ENCODE data around the gene ACTL7B. TPM values are rescaled to one million over a fixed set of nuclear protein-coding genes. Genes with fewer than 3 reads are reported as not detected.

Gene ACTL7B
- total RNA-seq, 3 donors from 2014 or later = 0.16 TPM; not detected in 2

DNA sequence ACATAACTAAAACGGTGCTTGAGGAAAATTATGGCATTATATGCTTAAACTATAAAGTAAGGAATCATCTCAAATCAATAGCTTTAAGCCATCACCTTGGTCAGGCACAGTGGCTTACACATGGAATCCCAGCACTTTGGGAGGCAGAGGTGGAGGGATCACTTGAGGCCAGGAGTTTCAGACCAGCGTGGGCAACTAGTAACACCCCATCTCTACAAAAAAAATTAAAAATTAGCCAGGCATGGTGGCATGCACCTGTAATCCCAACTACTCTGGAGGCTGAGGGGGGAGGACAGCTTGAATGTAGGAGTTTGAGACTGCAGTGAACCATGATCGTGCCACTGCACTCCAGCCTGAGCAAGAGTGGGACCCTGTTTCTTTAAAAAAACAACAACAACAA is 28.9 kb upstream of the ACTL7B start:
- peaks cover 3% of the 10 kb centered on the region for H3K36me3 ChIP-seq
- no peak overlapping the region for H3K4me3 ChIP-seq
- DNase-seq (ENCODE audit: low spot score in 2 of 2) = no peak
- TF ChIP-seq, protein P1, sequence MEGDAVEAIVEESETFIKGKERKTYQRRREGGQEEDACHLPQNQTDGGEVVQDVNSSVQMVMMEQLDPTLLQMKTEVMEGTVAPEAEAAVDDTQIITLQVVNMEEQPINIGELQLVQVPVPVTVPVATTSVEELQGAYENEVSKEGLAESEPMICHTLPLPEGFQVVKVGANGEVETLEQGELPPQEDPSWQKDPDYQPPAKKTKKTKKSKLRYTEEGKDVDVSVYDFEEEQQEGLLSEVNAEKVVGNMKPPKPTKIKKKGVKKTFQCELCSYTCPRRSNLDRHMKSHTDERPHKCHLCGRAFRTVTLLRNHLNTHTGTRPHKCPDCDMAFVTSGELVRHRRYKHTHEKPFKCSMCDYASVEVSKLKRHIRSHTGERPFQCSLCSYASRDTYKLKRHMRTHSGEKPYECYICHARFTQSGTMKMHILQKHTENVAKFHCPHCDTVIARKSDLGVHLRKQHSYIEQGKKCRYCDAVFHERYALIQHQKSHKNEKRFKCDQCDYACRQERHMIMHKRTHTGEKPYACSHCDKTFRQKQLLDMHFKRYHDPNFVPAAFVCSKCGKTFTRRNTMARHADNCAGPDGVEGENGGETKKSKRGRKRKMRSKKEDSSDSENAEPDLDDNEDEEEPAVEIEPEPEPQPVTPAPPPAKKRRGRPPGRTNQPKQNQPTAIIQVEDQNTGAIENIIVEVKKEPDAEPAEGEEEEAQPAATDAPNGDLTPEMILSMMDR (IDR thresholded peaks at IDR 0.05) = no peak
- no peak for TF ChIP-seq POLR2A (IDR thresholded peaks at IDR 0.05)
- no peaks in the 10 kb centered on the region for H3K9me3 ChIP-seq
- no peaks in the 10 kb centered on the region for H3K27me3 ChIP-seq
- H3K4me1 ChIP-seq = no peaks in the 10 kb centered on the region
- H3K27ac ChIP-seq = no peak overlapping the region
- intact Hi-C loops (cut with DNase I; ENCODE audit: low total_unique reads) = no loop called here

DNA sequence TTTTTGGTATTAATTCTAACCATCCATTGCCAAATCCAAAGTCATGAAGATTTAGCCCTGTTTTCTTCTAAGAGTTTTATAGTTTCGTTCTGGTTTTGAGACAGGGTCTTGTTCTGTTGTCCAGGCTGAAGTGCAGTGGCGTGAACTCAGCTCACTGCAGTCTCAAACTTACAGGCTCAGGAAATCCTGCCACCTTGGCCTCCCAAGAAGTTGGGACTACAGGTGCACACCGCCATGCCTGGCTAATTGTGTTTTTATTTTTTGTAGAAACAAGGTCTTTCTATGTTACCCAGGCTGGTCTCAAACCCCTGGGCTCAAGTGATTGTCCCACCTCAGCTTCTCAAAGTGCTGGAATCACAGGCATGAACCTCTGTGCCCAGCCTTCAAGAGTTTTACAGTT is 27.3 kb upstream of the ACTL7B start:
- TF ChIP-seq POLR2A (IDR thresholded peaks at IDR 0.05) (no peak), POLR2AphosphoS5 (IDR thresholded peaks at IDR 0.05) (no peak)
- TF ChIP-seq, protein P1 (IDR thresholded peaks at IDR 0.05) = no peak
- intact Hi-C loops (cut with DNase I; ENCODE audit: low total_unique reads) = no loop called here
- Histone ChIP-seq H3K27ac (no peak overlapping the region), H3K4me1 (no peaks in the 10 kb centered on the region), H3K36me3 (peaks cover 13% of the 10 kb centered on the region), H3K4me3 (no peak overlapping the region), H3K27me3 (no peaks in the 10 kb centered on the region), H3K9me3 (no peaks in the 10 kb centered on the region)
- DNase-seq (ENCODE audit: low spot score in 2 of 2) = no peak

DNA sequence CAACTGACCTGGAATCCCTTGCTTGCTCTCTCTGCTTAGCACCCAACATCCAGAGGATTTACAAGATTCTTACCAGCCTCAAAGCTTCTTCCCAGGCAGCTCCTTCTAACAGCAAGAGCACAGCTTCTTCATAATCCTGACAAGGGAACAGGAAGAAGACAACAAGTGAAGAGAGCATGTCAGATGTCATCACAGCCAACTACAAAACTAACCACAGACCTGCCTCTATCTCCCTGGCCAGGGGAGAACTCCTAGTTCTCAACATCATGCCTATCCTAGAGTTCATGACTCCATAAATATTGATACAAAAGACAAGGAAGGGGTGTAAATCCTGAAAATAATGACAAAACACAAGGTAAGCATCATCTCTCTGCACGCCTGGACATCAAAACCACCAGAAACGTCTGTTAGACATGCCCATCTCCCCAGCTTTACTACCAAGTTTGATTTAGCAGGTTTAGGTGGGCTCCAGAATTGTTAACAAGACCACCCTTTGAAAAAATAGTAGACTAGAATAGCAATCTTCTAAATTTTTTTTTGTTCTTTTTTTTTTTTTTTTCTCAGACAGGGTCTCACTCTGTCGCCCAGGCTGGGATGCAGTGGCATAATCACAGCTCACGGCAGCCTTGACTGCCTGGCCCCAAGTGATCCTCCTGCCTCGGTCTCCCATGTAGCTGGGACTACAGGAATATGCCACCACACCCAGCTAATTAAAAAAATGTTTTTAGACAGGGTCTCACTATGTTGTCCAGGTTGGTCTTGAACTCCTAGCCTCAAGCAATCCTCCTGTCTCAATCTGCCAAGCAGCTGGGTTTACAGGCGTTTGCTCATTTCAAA is 26.5 kb upstream of the ACTL7B start:
- Histone ChIP-seq H3K9me3 (no peaks in the 10 kb centered on the region), H3K4me3 (no peak overlapping the region), H3K36me3 (peaks cover 15% of the 10 kb centered on the region), H3K27me3 (no peaks in the 10 kb centered on the region), H3K4me1 (no peaks in the 10 kb centered on the region), H3K27ac (no peak overlapping the region)
- TF ChIP-seq POLR2AphosphoS5 (IDR thresholded peaks at IDR 0.05) = no peak
- no peak for TF ChIP-seq POLR2A (IDR thresholded peaks at IDR 0.05)
- TF ChIP-seq, protein P1 (IDR thresholded peaks at IDR 0.05) = no peak
- intact Hi-C loops (cut with DNase I; ENCODE audit: low total_unique reads) = no loop called here
- DNase-seq (ENCODE audit: low spot score in 2 of 2) = no peak

DNA sequence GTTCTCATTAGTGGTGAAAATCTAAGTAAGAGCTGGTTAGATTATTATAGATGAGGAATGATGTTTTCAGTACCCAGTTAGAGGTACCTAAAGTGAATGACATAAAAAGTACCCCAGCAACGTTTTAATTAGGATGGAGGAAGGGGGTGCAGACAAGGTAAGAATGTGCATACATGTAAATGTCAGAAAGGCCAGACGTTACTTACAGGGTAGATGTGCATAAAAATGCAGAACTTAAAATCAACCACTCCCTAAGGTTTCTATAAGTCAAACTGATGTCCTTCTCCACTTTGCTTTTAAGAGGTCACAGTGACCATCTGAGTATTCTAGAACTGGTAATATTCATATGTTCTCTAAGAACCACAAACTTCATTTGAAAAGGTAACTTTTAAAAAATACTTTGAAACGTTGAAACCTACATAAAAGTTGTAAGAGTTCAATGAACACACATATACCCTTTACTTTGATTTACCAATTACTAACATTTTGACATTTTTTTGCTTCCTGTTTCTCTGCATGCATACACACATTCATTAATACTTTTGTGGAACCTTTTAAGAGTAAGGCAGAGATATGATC is 25.0 kb upstream of the ACTL7B start:
- no peak overlapping the region for H3K27ac ChIP-seq
- no peaks in the 10 kb centered on the region for H3K4me1 ChIP-seq
- no peak for DNase-seq (ENCODE audit: low spot score in 2 of 2)
- H3K9me3 ChIP-seq = no peaks in the 10 kb centered on the region
- H3K27me3 ChIP-seq = no peaks in the 10 kb centered on the region
- peaks cover 15% of the 10 kb centered on the region for H3K36me3 ChIP-seq
- no peak overlapping the region for H3K4me3 ChIP-seq
- intact Hi-C loops (cut with DNase I; ENCODE audit: low total_unique reads) = no loop called here
- TF ChIP-seq, protein P1 (IDR thresholded peaks at IDR 0.05) = no peak
- TF ChIP-seq POLR2A (IDR thresholded peaks at IDR 0.05) (no peak), POLR2AphosphoS5 (IDR thresholded peaks at IDR 0.05) (no peak)

DNA sequence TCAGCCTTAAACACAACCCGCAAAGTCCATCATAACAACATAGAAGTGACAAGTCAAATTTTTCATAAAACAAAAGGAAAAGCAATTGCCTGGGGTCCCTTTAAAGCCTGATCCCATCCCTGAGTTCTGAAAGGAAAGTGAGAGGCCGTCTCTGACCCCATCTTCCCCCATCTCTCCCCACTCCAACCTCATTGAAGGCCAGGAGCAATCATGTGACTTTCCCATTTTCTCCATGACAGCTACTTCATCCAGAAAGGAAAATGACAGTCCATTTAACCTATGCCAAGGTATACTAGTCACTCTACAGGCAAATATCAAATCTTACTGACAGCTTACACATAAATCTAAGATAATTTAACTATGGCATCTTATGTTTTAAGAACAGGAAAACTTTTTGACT is 21.7 kb upstream of the ACTL7B start:
- H3K27me3 ChIP-seq = no peaks in the 10 kb centered on the region

More for the DNA sequence above, 21.7 kb upstream of the ACTL7B start:
- Histone ChIP-seq H3K36me3 (peaks cover 15% of the 10 kb centered on the region), H3K4me3 (no peak overlapping the region), H3K9me3 (no peaks in the 10 kb centered on the region), H3K4me1 (no peaks in the 10 kb centered on the region), H3K27ac (no peak overlapping the region)
- DNase-seq (ENCODE audit: low spot score in 2 of 2) = no peak
- TF ChIP-seq, protein P1 (IDR thresholded peaks at IDR 0.05) = no peak
- no peak for TF ChIP-seq POLR2A (IDR thresholded peaks at IDR 0.05)
- TF ChIP-seq POLR2AphosphoS5 (IDR thresholded peaks at IDR 0.05) = no peak
- intact Hi-C loops (cut with DNase I; ENCODE audit: low total_unique reads) = no loop called here

Data from breast epithelium (tissue), 4 donors.